Measurements from ENCODE around the gene GNLY.

DNA sequence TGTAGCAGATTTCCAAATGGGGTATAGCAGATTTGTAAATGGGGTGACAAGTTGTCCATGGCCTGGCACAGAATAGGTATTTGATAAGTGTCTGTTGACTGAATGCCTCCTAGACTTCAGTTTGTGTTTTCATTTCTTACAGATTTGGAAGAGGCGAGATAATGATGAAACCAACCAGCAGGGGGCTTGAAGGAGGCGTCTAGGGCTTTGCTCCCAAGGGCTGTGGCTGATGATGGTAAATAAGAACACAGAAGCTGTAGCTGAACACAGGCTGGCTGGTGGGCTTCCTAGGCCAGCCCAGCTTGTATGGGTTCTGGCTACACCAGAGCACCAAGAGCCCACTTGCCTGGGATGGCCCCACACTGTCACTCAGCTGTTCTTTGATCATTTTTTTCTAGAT is 45.5 kb upstream of the GNLY start:
- no peak for TF ChIP-seq EP300 (IDR thresholded peaks at IDR 0.05)
- TF ChIP-seq, protein P1, sequence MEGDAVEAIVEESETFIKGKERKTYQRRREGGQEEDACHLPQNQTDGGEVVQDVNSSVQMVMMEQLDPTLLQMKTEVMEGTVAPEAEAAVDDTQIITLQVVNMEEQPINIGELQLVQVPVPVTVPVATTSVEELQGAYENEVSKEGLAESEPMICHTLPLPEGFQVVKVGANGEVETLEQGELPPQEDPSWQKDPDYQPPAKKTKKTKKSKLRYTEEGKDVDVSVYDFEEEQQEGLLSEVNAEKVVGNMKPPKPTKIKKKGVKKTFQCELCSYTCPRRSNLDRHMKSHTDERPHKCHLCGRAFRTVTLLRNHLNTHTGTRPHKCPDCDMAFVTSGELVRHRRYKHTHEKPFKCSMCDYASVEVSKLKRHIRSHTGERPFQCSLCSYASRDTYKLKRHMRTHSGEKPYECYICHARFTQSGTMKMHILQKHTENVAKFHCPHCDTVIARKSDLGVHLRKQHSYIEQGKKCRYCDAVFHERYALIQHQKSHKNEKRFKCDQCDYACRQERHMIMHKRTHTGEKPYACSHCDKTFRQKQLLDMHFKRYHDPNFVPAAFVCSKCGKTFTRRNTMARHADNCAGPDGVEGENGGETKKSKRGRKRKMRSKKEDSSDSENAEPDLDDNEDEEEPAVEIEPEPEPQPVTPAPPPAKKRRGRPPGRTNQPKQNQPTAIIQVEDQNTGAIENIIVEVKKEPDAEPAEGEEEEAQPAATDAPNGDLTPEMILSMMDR (IDR thresholded peaks at IDR 0.05): peak in 3 of 5 experiments; percentile 7 to 27 (median 22)
- no peak for TF ChIP-seq POLR2A (IDR thresholded peaks at IDR 0.05)
